Thyroid gland (tissue), 4 donors: ENCODE data around the gene MIS18A. TPM values are rescaled to one million over a fixed set of nuclear protein-coding genes. Genes with fewer than 3 reads are reported as not detected.

Experiments used
- DNase-seq, 2 donors: peaks; one replicate each; pipeline ENCODE4 v3.0.0-alpha.2; 2019
- H3K27ac ChIP-seq, 3 donors: fragments of 200-600 bp; sonication (generic); 1 replicate in 2 of 3; 2 replicates in 1 of 3; pipeline ENCODE4 v1.5.1; 2016 to 2019; ENCODE audit warnings: mild to moderate bottlenecking in 1 of 3, moderate library complexity in 1 of 3
- H3K27me3 ChIP-seq: fragments of 200-600 bp; sonication (generic); one replicate; pipeline ENCODE4 v1.5.1; 2019
- H3K36me3 ChIP-seq, 2 donors: fragments of 200-600 bp; sonication (generic); one replicate each; pipeline ENCODE4 v1.5.1; 2016 to 2019
- H3K4me1 ChIP-seq, 2 donors: fragments of 200-600 bp; sonication (generic); one replicate each; pipeline ENCODE4 v1.5.1; 2017 to 2019
- H3K4me3 ChIP-seq, 3 donors: fragments of 200-600 bp; sonication (generic); replicated peaks in 1 of 3; 1 replicate in 2 of 3; 2 replicates in 1 of 3; pipeline ENCODE4 v1.5.1; 2016; ENCODE audit warnings: mild to moderate bottlenecking in 1 of 3
- H3K9me3 ChIP-seq: fragments of 200-600 bp; sonication (generic); one replicate; pipeline ENCODE4 v1.5.1; 2017
- CTCF ChIP-seq, 6 experiments: fragments of 200-600 bp in 3 of 6; fragments of 450-650 bp in 3 of 6; sonication (generic) in 3 of 6; IDR thresholded peaks; one replicate each; pipeline ENCODE4 v1.5.1; 2016 to 2019; ENCODE audit warnings: antibody characterized with exemption in 6 of 6, mild to moderate bottlenecking in 2 of 6, inconsistent platforms in 1 of 6, moderate library complexity in 1 of 6
- POLR2A ChIP-seq, 2 donors: fragments of 450-650 bp; IDR thresholded peaks; one replicate each; pipeline ENCODE4 v1.6.1; 2017; ENCODE audit warnings: antibody characterized with exemption in 2 of 2, mild to moderate bottlenecking in 2 of 2, moderate library complexity in 1 of 2
- WGBS, 2 donors: methylation state at CpG; one replicate each; pipeline ENCODE4 v1.1.5; 2017; 5-methylcytosine and 5-hydroxymethylcytosine counted together
- intact Hi-C: fragments of 100-400 bp; cut with DNase I; formaldehyde crosslinking; loops from one replicate; pipeline ENCODE4 v1.15.1; 2023
- total RNA-seq, 4 donors: library from RNA; depleted of rRNA; stranded (reverse); fragments of >200 nt; gene quantifications; one replicate each; pipeline ENCODE4 v1.2.3, GENCODE V29; 2016

Gene MIS18A
- total RNA-seq, 4 donors from 2014 or later, result 4.8 to 7.1 (median 7.0) TPM

GRCh38 chr21:32285476-32285875 is 6.6 kb upstream of the MIS18A start:
- no peaks in the 10 kb centered on the region for H3K27me3 ChIP-seq
- intact Hi-C loops, result no loop called here
- H3K36me3 ChIP-seq, result no peaks in the 10 kb centered on the region
- H3K27ac ChIP-seq, result no peak overlapping the region
- H3K4me3 ChIP-seq, result no peak overlapping the region
- WGBS, 2 donors, result 96 to 97% methylated on average over 4 of the region's 4 CpGs
- no peak for TF ChIP-seq POLR2A (IDR thresholded peaks at IDR 0.05)
- TF ChIP-seq CTCF (IDR thresholded peaks at IDR 0.05), result no peak
- H3K4me1 ChIP-seq, result no peaks in the 10 kb centered on the region
- no peaks in the 10 kb centered on the region for H3K9me3 ChIP-seq
- DNase-seq, result no peak

DNA sequence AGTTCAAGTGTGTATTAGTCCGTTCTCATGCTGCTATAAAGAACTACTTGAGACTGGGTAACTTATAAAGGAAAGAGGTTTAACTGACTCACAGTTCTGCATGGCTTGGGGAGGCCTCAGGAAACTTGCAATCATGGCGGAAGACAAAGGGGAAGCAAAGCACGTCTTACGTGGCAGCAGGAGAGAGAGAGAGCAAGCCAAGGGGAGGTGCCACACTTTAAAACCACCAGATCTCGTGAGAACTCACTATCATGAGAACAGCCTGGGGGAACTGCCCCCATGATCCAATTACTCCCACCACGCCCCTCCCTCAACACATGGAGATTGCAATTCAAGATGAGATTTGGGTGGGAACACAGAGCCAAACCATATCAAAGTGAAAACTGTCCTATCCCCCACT is 4.1 kb upstream of the MIS18A start:
- Histone ChIP-seq H3K36me3 (no peaks in the 10 kb centered on the region), H3K27ac (no peak overlapping the region), H3K27me3 (no peaks in the 10 kb centered on the region), H3K4me1 (peaks cover 12 to 15% of the 10 kb centered on the region in 2 donors), H3K4me3 (no peak overlapping the region), H3K9me3 (no peaks in the 10 kb centered on the region)
- WGBS, 2 donors, result 80 to 83% methylated on average over 6 of the region's 6 CpGs
- intact Hi-C loops, result no loop called here
- TF ChIP-seq POLR2A (IDR thresholded peaks at IDR 0.05), result no peak
- no peak for TF ChIP-seq CTCF (IDR thresholded peaks at IDR 0.05)
- no peak for DNase-seq

GRCh38 chr21:32281531-32281930 is 2.7 kb upstream of the MIS18A start:
- intact Hi-C loops, result no loop called here
- H3K9me3 ChIP-seq, result no peaks in the 10 kb centered on the region
- H3K36me3 ChIP-seq, result no peaks in the 10 kb centered on the region
- no peak overlapping the region for H3K4me3 ChIP-seq
- WGBS, 2 donors, result 91 to 92% methylated on average over 7 of the region's 7 CpGs
- H3K27ac ChIP-seq, result no peak overlapping the region
- no peaks in the 10 kb centered on the region for H3K27me3 ChIP-seq
- no peak for DNase-seq
- peaks cover 13 to 18% of the 10 kb centered on the region in 2 donors for H3K4me1 ChIP-seq
- no peak for TF ChIP-seq POLR2A (IDR thresholded peaks at IDR 0.05)
- no peak for TF ChIP-seq CTCF (IDR thresholded peaks at IDR 0.05)

DNA sequence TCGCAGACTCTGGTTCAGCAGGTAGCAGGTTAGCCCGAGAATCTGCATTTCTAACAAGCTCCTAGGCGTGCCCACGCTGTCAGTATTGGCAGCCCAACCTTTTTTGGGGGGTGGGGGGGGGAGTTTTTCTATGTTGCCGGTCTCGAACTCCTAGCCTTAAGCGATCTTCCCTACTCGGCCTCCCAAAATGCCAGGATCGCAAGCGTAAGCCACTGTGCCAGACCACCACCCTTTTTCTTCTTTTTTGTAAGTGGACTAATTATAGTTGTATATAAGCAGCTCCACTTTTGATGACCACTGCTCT is 480 bp upstream of the MIS18A start:
- no peak for TF ChIP-seq POLR2A (IDR thresholded peaks at IDR 0.05)
- TF ChIP-seq CTCF (IDR thresholded peaks at IDR 0.05), result no peak
- Histone ChIP-seq H3K9me3 (no peaks in the 10 kb centered on the region), H3K4me3 (peak overlapping the region in 2 of 3 donors; percentile 64 to 66), H3K36me3 (no peaks in the 10 kb centered on the region), H3K27me3 (no peaks in the 10 kb centered on the region), H3K27ac (peak overlapping the region; percentile 50 to 74 (median 51)), H3K4me1 (peaks cover 13 to 18% of the 10 kb centered on the region in 2 donors)
- intact Hi-C loops, result no loop called here
- DNase-seq, result no peak
- WGBS, 2 donors, result 7 to 13% methylated on average over 10 of the region's 10 CpGs

DNA sequence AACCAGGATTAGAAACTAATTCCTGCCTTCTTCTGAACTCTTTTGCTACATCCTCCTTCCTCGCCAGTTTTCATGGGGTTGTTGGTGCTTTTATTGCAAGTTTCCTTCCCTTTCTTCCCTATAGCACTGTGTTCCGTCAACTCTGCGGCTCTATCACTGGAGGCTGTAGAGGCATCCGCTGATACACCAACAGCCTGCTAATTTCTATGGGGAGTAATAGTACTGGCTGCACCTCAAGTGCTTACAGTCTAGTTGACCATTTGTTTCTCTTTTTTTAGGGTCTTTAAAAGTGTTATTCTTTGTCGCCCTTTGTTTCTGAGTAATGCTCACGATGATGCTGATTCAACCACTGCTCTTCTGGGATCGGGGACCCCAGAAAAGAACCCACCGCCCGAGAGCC is 746 bp downstream of the MIS18A start:
- H3K9me3 ChIP-seq, result no peaks in the 10 kb centered on the region
- H3K27me3 ChIP-seq, result no peaks in the 10 kb centered on the region
- H3K4me3 ChIP-seq, result peak overlapping the region; percentile 45 to 81 (median 64)
- no peak for TF ChIP-seq POLR2A (IDR thresholded peaks at IDR 0.05)
- no peak for TF ChIP-seq CTCF (IDR thresholded peaks at IDR 0.05)
- H3K4me1 ChIP-seq, result peaks cover 13 to 18% of the 10 kb centered on the region in 2 donors
- 3 to 4% methylated on average over 9 of the region's 9 CpGs for WGBS, 2 donors
- no peak overlapping the region for H3K27ac ChIP-seq
- intact Hi-C loops, result no loop called here
- DNase-seq, result no peak
- H3K36me3 ChIP-seq, result no peaks in the 10 kb centered on the region
